HepG2 (cell line): ENCODE results near the gene SNAPIN. TPM values are rescaled to one million over a fixed set of nuclear protein-coding genes. Genes with fewer than 3 reads are reported as not detected.

Experiments used
- ARID2 ChIP-seq: sonication (generic); formaldehyde crosslinking; IDR thresholded peaks from 2 replicates; pipeline ENCODE4 v1.8.1; 2022; ENCODE audit warnings: mild to moderate bottlenecking, missing genetic modification reagents, borderline replicate concordance
- EEA1 ChIP-seq: sonication (generic); formaldehyde crosslinking; IDR thresholded peaks from 2 replicates; pipeline ENCODE4 v1.5.1; 2020; ENCODE audit warnings: mild to moderate bottlenecking, missing genetic modification reagents, borderline replicate concordance
- HDAC2 ChIP-seq: sonication (generic); formaldehyde crosslinking; IDR thresholded peaks from 2 replicates; pipeline ENCODE4 v1.4.0; 2020; ENCODE audit warnings: missing genetic modification reagents
- ISL2 ChIP-seq: sonication (generic); formaldehyde crosslinking; IDR thresholded peaks from 2 replicates; pipeline ENCODE4 v1.5.0; 2020; ENCODE audit warnings: missing genetic modification reagents
- MEIS1 ChIP-seq: sonication (generic); formaldehyde crosslinking; IDR thresholded peaks from 2 replicates; pipeline ENCODE4 v1.9.0; 2021; ENCODE audit warnings: mild to moderate bottlenecking, missing genetic modification reagents, moderate library complexity, borderline replicate concordance
- NPAS2 ChIP-seq: sonication (generic); formaldehyde crosslinking; IDR thresholded peaks from 2 replicates; pipeline ENCODE4 v1.8.0; 2022; ENCODE audit warnings: mild to moderate bottlenecking, missing genetic modification reagents, borderline replicate concordance
- POLR2A ChIP-seq, 2 experiments: IDR thresholded peaks; 2 replicates each; pipeline ENCODE4 v1.6.1; 2011; ENCODE audit warnings: low read depth in 2 of 2, low read length in 2 of 2, mild to moderate bottlenecking in 1 of 2, moderate library complexity in 1 of 2; ENCODE audit not compliant: insufficient read depth in 1 of 2
- RFXANK ChIP-seq: IDR thresholded peaks from 2 replicates; pipeline ENCODE4 v1.6.1; 2016
- SRY ChIP-seq: sonication (generic); formaldehyde crosslinking; IDR thresholded peaks from 2 replicates; pipeline ENCODE4 v1.8.0; 2022; ENCODE audit warnings: mild to moderate bottlenecking, missing genetic modification reagents
- SYNCRIP ChIP-seq: fragments of 200-400 bp; formaldehyde crosslinking; IDR thresholded peaks from 2 replicates; pipeline ENCODE4 v1.6.1; 2018; ENCODE audit warnings: mild to moderate bottlenecking, low read depth, low read length; ENCODE audit not compliant: insufficient read depth
- TMF1 ChIP-seq: sonication (generic); formaldehyde crosslinking; IDR thresholded peaks from 2 replicates; pipeline ENCODE4 v1.8.1; 2022; ENCODE audit warnings: low read depth, missing genetic modification reagents
- YEATS4 ChIP-seq: sonication (generic); formaldehyde crosslinking; IDR thresholded peaks from 2 replicates; pipeline ENCODE4 v1.4.0; 2020; ENCODE audit warnings: missing genetic modification reagents, borderline replicate concordance
- ZKSCAN5 ChIP-seq: sonication (generic); formaldehyde crosslinking; IDR thresholded peaks from 2 replicates; pipeline ENCODE4 v1.5.1; 2020; ENCODE audit warnings: mild to moderate bottlenecking, missing genetic modification reagents
- ZNF382 ChIP-seq: sonication (generic); formaldehyde crosslinking; IDR thresholded peaks from 2 replicates; pipeline ENCODE4 v1.5.0; 2020; ENCODE audit warnings: missing genetic modification reagents, mild to moderate bottlenecking, borderline replicate concordance
- ZNF451 ChIP-seq: sonication (generic); formaldehyde crosslinking; IDR thresholded peaks from 2 replicates; pipeline ENCODE4 v1.5.0; 2020; ENCODE audit warnings: mild to moderate bottlenecking, missing genetic modification reagents
- ZNF496 ChIP-seq: sonication (generic); formaldehyde crosslinking; IDR thresholded peaks from 2 replicates; pipeline ENCODE4 v1.8.1; 2023; ENCODE audit warnings: mild to moderate bottlenecking, moderate library complexity, missing genetic modification reagents; ENCODE audit not compliant: insufficient replicate concordance
- polyA plus RNA-seq, 8 experiments: library from polyadenylated mRNA; depleted of rRNA in 3 of 8; stranded (reverse) in 7 of 8; unstranded in 1 of 8; fragments of >200 nt; fragmentation: Illumina TruSeq in 4 of 8; extraction: Trizol in 4 of 8; gene quantifications; 2 replicates each; pipeline versions ENCODE4 v1.2.1 to v1.2.3, GENCODE V29; 2011 to 2016; ENCODE audit warnings: low read depth in 4 of 8, missing spikeins in 1 of 8, mixed read lengths in 1 of 8; ENCODE audit not compliant: insufficient read depth in 1 of 8
- total RNA-seq, 5 experiments: library from RNA; depleted of rRNA; stranded (reverse); fragments of >200 nt; fragmentation: Illumina TruSeq; extraction: Trizol; gene quantifications; 2 replicates each; pipeline ENCODE4 v1.2.3, GENCODE V29; 2016; ENCODE audit warnings: low read depth in 1 of 5
- TF ChIP-seq, protein P1 (sequence below): sonication (generic); formaldehyde crosslinking; IDR thresholded peaks from 2 replicates; pipeline ENCODE4 v1.4.0; 2020; ENCODE audit warnings: mild to moderate bottlenecking, missing genetic modification reagents
- TF ChIP-seq, protein P2 (sequence below): sonication (generic); formaldehyde crosslinking; IDR thresholded peaks from 2 replicates; pipeline ENCODE4 v1.5.0; 2020; ENCODE audit warnings: mild to moderate bottlenecking, low read depth, missing genetic modification reagents, borderline replicate concordance
- TF ChIP-seq, protein P3 (sequence below): sonication (generic); formaldehyde crosslinking; IDR thresholded peaks from 2 replicates; pipeline ENCODE4 v1.9.0; 2021; ENCODE audit warnings: missing genetic modification reagents, mild to moderate bottlenecking, borderline replicate concordance
- TF ChIP-seq, protein P4 (sequence below): IDR thresholded peaks from 2 replicates; pipeline ENCODE4 v1.6.1; 2016; ENCODE audit warnings: mild to moderate bottlenecking
- TF ChIP-seq, protein P5 (sequence below): IDR thresholded peaks from 2 replicates; pipeline ENCODE4 v1.4.0; 2020; ENCODE audit warnings: mild to moderate bottlenecking, missing genetic modification reagents

Gene SNAPIN
- total and polyA plus RNA-seq, 2 of the 13 experiments (the other 11 are each of a cell fraction or from before 2014, with no cell fraction given), result 23.9 to 25.7 TPM

DNA sequence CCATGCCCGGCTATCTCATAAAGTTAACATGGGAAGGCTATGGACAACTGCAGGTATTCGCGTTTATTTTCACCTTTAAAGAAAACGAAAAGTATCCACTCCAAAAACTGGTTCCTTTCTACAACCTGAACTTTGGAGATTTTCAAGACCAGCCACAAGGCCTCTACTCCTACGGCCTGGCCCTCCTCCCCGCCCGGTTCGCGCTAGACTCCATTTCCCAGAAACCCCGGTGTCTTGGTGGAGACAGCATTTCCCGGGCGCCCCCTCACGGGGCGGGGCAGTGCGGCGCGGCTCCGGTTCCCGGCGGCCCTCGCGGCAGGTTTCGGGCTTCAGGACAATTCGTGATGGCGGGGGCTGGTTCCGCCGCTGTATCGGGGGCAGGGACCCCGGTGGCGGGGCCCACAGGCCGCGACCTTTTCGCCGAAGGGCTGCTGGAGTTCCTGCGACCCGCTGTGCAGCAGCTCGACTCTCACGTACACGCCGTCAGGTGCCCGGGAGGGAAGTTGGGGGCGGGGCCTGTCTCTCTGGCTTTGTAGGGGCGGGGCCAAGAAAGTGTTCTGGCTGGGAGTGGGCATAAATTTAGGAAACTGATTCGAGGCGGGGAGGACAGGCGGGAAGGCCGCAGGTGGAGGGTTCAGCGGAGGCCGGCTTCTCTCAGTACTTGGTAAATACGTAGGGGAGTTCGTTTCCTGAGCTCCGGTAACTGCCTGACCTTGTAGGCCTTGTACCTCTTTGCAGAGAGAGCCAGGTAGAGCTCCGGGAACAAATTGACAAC is at the start of gene SNAPIN (continued):
- TF ChIP-seq, protein P1, sequence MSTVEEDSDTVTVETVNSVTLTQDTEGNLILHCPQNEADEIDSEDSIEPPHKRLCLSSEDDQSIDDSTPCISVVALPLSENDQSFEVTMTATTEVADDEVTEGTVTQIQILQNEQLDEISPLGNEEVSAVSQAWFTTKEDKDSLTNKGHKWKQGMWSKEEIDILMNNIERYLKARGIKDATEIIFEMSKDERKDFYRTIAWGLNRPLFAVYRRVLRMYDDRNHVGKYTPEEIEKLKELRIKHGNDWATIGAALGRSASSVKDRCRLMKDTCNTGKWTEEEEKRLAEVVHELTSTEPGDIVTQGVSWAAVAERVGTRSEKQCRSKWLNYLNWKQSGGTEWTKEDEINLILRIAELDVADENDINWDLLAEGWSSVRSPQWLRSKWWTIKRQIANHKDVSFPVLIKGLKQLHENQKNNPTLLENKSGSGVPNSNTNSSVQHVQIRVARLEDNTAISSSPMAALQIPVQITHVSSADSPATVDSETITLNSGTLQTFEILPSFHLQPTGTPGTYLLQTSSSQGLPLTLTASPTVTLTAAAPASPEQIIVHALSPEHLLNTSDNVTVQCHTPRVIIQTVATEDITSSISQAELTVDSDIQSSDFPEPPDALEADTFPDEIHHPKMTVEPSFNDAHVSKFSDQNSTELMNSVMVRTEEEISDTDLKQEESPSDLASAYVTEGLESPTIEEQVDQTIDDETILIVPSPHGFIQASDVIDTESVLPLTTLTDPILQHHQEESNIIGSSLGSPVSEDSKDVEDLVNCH, result no peak; the same call in 1 of the 2 replicates
- TF ChIP-seq TMF1 (CRISPR knock-in tag) (no peak), ZNF496 (CRISPR knock-in tag) (no peak), EEA1 (no peak), ZNF451 (CRISPR knock-in tag) (no peak), POLR2A (IDR thresholded peaks at IDR 0.05; ENCODE audit: insufficient read depth in 1 of 2, low read depth in 2 of 2, low read length in 2 of 2) (peak; percentile 51 to 78; a peak in 3 of 4 replicates), NPAS2 (CRISPR knock-in tag) (no peak), ZKSCAN5 (no peak), SRY (CRISPR knock-in tag) (peak; percentile 58; the same call in 1 of the 2 replicates), RFXANK (CRISPR knock-in tag) (no peak), ISL2 (CRISPR knock-in tag) (peak; percentile 56), SYNCRIP (no peak), ZNF382 (CRISPR knock-in tag) (no peak), HDAC2 (no peak), ARID2 (CRISPR knock-in tag) (no peak), MEIS1 (CRISPR knock-in tag) (no peak), YEATS4 (peak; percentile 80; the same call in 1 of the 2 replicates)
- TF ChIP-seq, protein P2, sequence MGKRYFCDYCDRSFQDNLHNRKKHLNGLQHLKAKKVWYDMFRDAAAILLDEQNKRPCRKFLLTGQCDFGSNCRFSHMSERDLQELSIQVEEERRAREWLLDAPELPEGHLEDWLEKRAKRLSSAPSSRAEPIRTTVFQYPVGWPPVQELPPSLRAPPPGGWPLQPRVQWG, result no peak
- TF ChIP-seq, protein P3, sequence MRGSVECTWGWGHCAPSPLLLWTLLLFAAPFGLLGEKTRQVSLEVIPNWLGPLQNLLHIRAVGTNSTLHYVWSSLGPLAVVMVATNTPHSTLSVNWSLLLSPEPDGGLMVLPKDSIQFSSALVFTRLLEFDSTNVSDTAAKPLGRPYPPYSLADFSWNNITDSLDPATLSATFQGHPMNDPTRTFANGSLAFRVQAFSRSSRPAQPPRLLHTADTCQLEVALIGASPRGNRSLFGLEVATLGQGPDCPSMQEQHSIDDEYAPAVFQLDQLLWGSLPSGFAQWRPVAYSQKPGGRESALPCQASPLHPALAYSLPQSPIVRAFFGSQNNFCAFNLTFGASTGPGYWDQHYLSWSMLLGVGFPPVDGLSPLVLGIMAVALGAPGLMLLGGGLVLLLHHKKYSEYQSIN, result no peak
- TF ChIP-seq, protein P4, sequence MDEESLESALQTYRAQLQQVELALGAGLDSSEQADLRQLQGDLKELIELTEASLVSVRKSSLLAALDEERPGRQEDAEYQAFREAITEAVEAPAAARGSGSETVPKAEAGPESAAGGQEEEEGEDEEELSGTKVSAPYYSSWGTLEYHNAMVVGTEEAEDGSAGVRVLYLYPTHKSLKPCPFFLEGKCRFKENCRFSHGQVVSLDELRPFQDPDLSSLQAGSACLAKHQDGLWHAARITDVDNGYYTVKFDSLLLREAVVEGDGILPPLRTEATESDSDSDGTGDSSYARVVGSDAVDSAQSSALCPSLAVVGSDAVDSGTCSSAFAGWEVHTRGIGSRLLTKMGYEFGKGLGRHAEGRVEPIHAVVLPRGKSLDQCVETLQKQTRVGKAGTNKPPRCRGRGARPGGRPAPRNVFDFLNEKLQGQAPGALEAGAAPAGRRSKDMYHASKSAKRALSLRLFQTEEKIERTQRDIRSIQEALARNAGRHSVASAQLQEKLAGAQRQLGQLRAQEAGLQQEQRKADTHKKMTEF, result peak; percentile 82
- TF ChIP-seq, protein P5, sequence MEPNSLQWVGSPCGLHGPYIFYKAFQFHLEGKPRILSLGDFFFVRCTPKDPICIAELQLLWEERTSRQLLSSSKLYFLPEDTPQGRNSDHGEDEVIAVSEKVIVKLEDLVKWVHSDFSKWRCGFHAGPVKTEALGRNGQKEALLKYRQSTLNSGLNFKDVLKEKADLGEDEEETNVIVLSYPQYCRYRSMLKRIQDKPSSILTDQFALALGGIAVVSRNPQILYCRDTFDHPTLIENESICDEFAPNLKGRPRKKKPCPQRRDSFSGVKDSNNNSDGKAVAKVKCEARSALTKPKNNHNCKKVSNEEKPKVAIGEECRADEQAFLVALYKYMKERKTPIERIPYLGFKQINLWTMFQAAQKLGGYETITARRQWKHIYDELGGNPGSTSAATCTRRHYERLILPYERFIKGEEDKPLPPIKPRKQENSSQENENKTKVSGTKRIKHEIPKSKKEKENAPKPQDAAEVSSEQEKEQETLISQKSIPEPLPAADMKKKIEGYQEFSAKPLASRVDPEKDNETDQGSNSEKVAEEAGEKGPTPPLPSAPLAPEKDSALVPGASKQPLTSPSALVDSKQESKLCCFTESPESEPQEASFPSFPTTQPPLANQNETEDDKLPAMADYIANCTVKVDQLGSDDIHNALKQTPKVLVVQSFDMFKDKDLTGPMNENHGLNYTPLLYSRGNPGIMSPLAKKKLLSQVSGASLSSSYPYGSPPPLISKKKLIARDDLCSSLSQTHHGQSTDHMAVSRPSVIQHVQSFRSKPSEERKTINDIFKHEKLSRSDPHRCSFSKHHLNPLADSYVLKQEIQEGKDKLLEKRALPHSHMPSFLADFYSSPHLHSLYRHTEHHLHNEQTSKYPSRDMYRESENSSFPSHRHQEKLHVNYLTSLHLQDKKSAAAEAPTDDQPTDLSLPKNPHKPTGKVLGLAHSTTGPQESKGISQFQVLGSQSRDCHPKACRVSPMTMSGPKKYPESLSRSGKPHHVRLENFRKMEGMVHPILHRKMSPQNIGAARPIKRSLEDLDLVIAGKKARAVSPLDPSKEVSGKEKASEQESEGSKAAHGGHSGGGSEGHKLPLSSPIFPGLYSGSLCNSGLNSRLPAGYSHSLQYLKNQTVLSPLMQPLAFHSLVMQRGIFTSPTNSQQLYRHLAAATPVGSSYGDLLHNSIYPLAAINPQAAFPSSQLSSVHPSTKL (CRISPR knock-in tag), result peak; percentile 56; the same call in 1 of the 2 replicates
